HCT116 (cell line): ENCODE data around the gene CAPN13.

ENCODE experiments used
- CTCF ChIP-seq, 3 experiments: fragments of 200-600 bp in 1 of 3; sonication (generic) in 1 of 3; IDR thresholded peaks in 2 of 3; conservative IDR thresholded peaks in 1 of 3; 2 replicates each; pipeline ENCODE4 v1.5.1; 2012 to 2017; ENCODE audit warnings: low read depth in 2 of 3, low read length in 2 of 3, antibody characterized with exemption in 1 of 3, borderline replicate concordance in 1 of 3, control low read depth in 1 of 3, mild to moderate bottlenecking in 1 of 3, mixed read lengths in 1 of 3, mixed run types in 1 of 3, moderate library complexity in 1 of 3; ENCODE audit not compliant: insufficient read depth in 1 of 3
- EZH2 ChIP-seq: fragments of 200-600 bp; sonication (generic); IDR thresholded peaks from 2 replicates; pipeline ENCODE4 v1.6.1; 2017; ENCODE audit warnings: antibody characterized with exemption, mixed run types
- POLR2AphosphoS5 ChIP-seq: IDR thresholded peaks from 2 replicates; pipeline ENCODE4 v1.6.1; 2011; ENCODE audit warnings: mild to moderate bottlenecking, low read depth, low read length, moderate library complexity
- REST ChIP-seq: IDR thresholded peaks from 2 replicates; pipeline ENCODE4 v1.6.1; 2012; ENCODE audit warnings: low read depth
- SIN3A ChIP-seq: IDR thresholded peaks from 2 replicates; pipeline ENCODE4 v1.6.1; 2012; ENCODE audit warnings: low read depth

- no peak for TF ChIP-seq CTCF (IDR thresholded peaks at IDR 0.05 in 2 of 3, conservative IDR thresholded peaks at IDR 0.05 in 1 of 3; ENCODE audit: borderline replicate concordance in 1 of 3, insufficient read depth in 1 of 3, low read depth in 2 of 3, low read length in 2 of 3)
- TF ChIP-seq POLR2AphosphoS5 = no peak
- no peak for TF ChIP-seq REST
- no peak for TF ChIP-seq SIN3A
- TF ChIP-seq EZH2 = no peak
Measured at GRCh38 chr2:30689496-30690125, 117.6 kb downstream of the CAPN13 start.
